Measurements from ENCODE around the gene PRF1.

- no peak for TF ChIP-seq REST (IDR thresholded peaks at IDR 0.05; ENCODE audit: insufficient read depth in 1 of 2, low read depth in 2 of 2, low read length in 2 of 2)
- no peak for TF ChIP-seq POLR2AphosphoS5 (IDR thresholded peaks at IDR 0.05; ENCODE audit: low read depth, low read length)
- no peak for TF ChIP-seq FOXP2 (optimal IDR thresholded peaks at IDR 0.05; ENCODE audit: borderline replicate concordance, extremely low read depth, extremely low read length, insufficient read depth)
- no peak for TF ChIP-seq SIN3A (IDR thresholded peaks at IDR 0.05; ENCODE audit: borderline replicate concordance, insufficient read depth, low read length)
- no peak for TF ChIP-seq TAF1 (IDR thresholded peaks at IDR 0.05; ENCODE audit: borderline replicate concordance, insufficient read depth, low read length)
Measured at GRCh38 chr10:70650718-70651117, 48.2 kb upstream of the PRF1 start.

All from PFSK-1 (cell line).